Measurements from ENCODE around the gene ERP29. TPM values are rescaled to one million over a fixed set of nuclear protein-coding genes. Genes with fewer than 3 reads are reported as not detected.

The ERP29 gene
- total and polyA plus RNA-seq, 2 of the 13 experiments (the other 11 are each of a cell fraction or from before 2014, with no cell fraction given) = 111 to 147 TPM

DNA sequence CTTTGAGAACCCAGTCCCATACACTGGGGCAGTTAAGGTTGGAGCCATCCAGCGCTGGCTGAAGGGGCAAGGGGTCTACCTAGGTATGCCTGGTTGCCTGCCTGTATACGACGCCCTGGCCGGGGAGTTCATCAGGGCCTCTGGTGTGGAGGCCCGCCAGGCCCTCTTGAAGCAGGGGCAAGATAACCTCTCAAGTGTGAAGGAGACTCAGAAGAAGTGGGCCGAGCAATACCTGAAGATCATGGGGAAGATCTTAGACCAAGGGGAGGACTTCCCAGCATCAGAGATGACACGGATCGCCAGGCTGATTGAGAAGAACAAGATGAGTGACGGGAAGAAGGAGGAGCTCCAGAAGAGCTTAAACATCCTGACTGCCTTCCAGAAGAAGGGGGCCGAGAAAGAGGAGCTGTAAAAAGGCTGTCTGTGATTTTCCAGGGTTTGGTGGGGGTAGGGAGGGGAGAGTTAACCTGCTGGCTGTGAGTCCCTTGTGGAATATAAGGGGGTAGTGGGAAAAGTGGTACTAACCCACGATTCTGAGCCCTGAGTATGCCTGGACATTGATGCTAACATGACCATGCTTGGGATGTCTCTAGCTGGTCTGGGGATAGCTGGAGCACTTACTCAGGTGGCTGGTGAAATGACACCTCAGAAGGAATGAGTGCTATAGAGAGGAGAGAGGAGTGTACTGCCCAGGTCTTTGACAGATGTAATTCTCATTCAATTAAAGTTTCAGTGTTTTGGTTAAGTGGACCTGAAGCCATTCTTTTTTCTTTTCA, 9.2 kb downstream of the ERP29 start:
- ChIA-PET CTCF (ENCODE audit: low intra/inter-chr PET ratio, low total read pairs) (no interaction called here), POLR2A (interaction anchor here (5.8 kb wide), 1 partner anchor 9 kb away, joined by 62 read pairs; the partner anchor contains the start of genes ERP29 and TMEM116)
- Histone ChIP-seq H3K36me3 (replicated peaks in 1 of 2; ENCODE audit: control insufficient read depth in 1 of 2, insufficient read depth in 2 of 2, low read length in 2 of 2) (peaks cover 21 to 67% of the 10 kb centered on the region in 2 experiments), H4K20me1 (ENCODE audit: insufficient read depth, low read length) (peaks cover 14% of the 10 kb centered on the region), H3K27ac (ENCODE audit: extremely low read length, insufficient read depth, low read length) (no peak overlapping the region), H3K79me2 (ENCODE audit: insufficient read depth, low read length) (peaks cover 35% of the 10 kb centered on the region), H3K4me2 (ENCODE audit: low read depth, low read length) (no peak overlapping the region), H3K9ac (ENCODE audit: insufficient read depth, low read depth, low read length) (no peak overlapping the region), H3K9me3 (ENCODE audit: low read length) (no peaks in the 10 kb centered on the region), H3K4me1 (ENCODE audit: insufficient read depth, low read length) (peaks cover 15% of the 10 kb centered on the region), H2AFZ (ENCODE audit: low read length) (no peak overlapping the region), H3K27me3 (ENCODE audit: control insufficient read depth in 1 of 2, insufficient read depth in 2 of 2, low read length in 2 of 2) (no peaks in the 10 kb centered on the region), H3K4me3 (replicated peaks in 1 of 3; ENCODE audit: insufficient read depth in 1 of 3, low read depth in 2 of 3, low read length in 3 of 3) (no peak overlapping the region)
- FAIRE-seq (no peak), ATAC-seq (peak; percentile 20), DNase-seq (ENCODE audit: low spot score) (no peak)
- in situ Hi-C loops (cut with HindIII; ENCODE audit: extremely low pct_ligation_motif_present, low pct_unique_long_range_greater_than_20kb) (no loop called here), intact Hi-C loops (cut with micrococcal nuclease; ENCODE audit: unreplicated experiment) (no loop called here)
- TF ChIP-seq, protein P1, sequence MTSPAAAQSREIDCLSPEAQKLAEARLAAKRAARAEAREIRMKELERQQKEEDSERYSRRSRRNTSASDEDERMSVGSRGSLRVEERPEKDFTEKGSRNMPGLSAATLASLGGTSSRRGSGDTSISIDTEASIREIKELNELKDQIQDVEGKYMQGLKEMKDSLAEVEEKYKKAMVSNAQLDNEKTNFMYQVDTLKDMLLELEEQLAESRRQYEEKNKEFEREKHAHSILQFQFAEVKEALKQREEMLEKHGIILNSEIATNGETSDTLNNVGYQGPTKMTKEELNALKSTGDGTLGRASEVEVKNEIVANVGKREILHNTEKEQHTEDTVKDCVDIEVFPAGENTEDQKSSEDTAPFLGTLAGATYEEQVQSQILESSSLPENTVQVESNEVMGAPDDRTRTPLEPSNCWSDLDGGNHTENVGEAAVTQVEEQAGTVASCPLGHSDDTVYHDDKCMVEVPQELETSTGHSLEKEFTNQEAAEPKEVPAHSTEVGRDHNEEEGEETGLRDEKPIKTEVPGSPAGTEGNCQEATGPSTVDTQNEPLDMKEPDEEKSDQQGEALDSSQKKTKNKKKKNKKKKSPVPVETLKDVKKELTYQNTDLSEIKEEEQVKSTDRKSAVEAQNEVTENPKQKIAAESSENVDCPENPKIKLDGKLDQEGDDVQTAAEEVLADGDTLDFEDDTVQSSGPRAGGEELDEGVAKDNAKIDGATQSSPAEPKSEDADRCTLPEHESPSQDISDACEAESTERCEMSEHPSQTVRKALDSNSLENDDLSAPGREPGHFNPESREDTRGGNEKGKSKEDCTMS (CRISPR knock-in tag; conservative IDR thresholded peaks at IDR 0.05) = no peak
- no peak for TF ChIP-seq ZNF264 (CRISPR knock-in tag; IDR thresholded peaks at IDR 0.05)
- TF ChIP-seq RORA (CRISPR knock-in tag; IDR thresholded peaks at IDR 0.05) = no peak
- TF ChIP-seq RBM22 (optimal IDR thresholded peaks at IDR 0.05; ENCODE audit: low read length) = peak; percentile 67
- no peak for TF ChIP-seq YEATS4 (CRISPR knock-in tag; IDR thresholded peaks at IDR 0.05; ENCODE audit: borderline replicate concordance)
- TF ChIP-seq, protein P2, sequence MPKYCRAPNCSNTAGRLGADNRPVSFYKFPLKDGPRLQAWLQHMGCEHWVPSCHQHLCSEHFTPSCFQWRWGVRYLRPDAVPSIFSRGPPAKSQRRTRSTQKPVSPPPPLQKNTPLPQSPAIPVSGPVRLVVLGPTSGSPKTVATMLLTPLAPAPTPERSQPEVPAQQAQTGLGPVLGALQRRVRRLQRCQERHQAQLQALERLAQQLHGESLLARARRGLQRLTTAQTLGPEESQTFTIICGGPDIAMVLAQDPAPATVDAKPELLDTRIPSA (CRISPR knock-in tag; IDR thresholded peaks at IDR 0.05; ENCODE audit: borderline replicate concordance) = no peak
- TF ChIP-seq POLR2A (IDR thresholded peaks at IDR 0.05; ENCODE audit: insufficient read depth in 1 of 2, low read depth in 2 of 2, low read length in 2 of 2) = peak in 1 of 2 experiments; percentile 25; a peak in 1 of 4 replicates
- no peak for TF ChIP-seq BHLHE40 (IDR thresholded peaks at IDR 0.05; ENCODE audit: low read length)
- TF ChIP-seq ZSCAN25 (CRISPR knock-in tag; IDR thresholded peaks at IDR 0.05) = no peak
- 0 out of 2 replicates have a peak, but pooled peaks have one; percentile 13 for TF ChIP-seq POLR2G (IDR thresholded peaks at IDR 0.05; ENCODE audit: low read depth, low read length)
- TF ChIP-seq POLR2AphosphoS5 (IDR thresholded peaks at IDR 0.05; ENCODE audit: low read depth, low read length) = 0 out of 2 replicates have a peak, but pooled peaks have one; percentile 19
- TF ChIP-seq, protein P3, sequence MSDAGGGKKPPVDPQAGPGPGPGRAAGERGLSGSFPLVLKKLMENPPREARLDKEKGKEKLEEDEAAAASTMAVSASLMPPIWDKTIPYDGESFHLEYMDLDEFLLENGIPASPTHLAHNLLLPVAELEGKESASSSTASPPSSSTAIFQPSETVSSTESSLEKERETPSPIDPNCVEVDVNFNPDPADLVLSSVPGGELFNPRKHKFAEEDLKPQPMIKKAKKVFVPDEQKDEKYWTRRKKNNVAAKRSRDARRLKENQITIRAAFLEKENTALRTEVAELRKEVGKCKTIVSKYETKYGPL (CRISPR knock-in tag; IDR thresholded peaks at IDR 0.05) = no peak
- TF ChIP-seq, protein P4, sequence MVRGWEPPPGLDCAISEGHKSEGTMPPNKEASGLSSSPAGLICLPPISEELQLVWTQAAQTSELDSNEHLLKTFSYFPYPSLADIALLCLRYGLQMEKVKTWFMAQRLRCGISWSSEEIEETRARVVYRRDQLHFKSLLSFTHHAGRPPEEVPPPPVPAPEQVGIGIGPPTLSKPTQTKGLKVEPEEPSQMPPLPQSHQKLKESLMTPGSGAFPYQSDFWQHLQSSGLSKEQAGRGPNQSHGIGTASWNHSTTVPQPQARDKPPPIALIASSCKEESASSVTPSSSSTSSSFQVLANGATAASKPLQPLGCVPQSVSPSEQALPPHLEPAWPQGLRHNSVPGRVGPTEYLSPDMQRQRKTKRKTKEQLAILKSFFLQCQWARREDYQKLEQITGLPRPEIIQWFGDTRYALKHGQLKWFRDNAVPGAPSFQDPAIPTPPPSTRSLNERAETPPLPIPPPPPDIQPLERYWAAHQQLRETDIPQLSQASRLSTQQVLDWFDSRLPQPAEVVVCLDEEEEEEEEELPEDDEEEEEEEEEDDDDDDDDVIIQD (CRISPR knock-in tag; IDR thresholded peaks at IDR 0.05; ENCODE audit: low read depth) = no peak
- WGBS (ENCODE audit: low lambda C conversion rate) = 97% methylated on average over 10 of the region's 11 CpGs
- TSS peak; percentile 58 for BruUV-seq (replicated peaks)
